Stimulated activated CD4-positive, alpha-beta T cell treated with anti-CD3 and anti-CD28 coated beads, Interleukin-2, amount 100 ng/mL, for 48 hours (primary cell): Measurements from ENCODE around the gene BCAS1.

Experiments
- DNase-seq, 2 donors: peaks; one replicate each; pipeline ENCODE4 v3.0.0-alpha.2; 2020

BCAS1 gene, protein sequence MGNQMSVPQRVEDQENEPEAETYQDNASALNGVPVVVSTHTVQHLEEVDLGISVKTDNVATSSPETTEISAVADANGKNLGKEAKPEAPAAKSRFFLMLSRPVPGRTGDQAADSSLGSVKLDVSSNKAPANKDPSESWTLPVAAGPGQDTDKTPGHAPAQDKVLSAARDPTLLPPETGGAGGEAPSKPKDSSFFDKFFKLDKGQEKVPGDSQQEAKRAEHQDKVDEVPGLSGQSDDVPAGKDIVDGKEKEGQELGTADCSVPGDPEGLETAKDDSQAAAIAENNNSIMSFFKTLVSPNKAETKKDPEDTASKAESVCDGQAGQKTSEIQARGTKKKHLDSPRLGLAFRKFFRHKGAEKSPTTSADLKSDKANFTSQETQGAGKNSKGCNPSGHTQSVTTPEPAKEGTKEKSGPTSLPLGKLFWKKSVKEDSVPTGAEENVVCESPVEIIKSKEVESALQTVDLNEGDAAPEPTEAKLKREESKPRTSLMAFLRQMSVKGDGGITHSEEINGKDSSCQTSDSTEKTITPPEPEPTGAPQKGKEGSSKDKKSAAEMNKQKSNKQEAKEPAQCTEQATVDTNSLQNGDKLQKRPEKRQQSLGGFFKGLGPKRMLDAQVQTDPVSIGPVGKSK

DNA sequence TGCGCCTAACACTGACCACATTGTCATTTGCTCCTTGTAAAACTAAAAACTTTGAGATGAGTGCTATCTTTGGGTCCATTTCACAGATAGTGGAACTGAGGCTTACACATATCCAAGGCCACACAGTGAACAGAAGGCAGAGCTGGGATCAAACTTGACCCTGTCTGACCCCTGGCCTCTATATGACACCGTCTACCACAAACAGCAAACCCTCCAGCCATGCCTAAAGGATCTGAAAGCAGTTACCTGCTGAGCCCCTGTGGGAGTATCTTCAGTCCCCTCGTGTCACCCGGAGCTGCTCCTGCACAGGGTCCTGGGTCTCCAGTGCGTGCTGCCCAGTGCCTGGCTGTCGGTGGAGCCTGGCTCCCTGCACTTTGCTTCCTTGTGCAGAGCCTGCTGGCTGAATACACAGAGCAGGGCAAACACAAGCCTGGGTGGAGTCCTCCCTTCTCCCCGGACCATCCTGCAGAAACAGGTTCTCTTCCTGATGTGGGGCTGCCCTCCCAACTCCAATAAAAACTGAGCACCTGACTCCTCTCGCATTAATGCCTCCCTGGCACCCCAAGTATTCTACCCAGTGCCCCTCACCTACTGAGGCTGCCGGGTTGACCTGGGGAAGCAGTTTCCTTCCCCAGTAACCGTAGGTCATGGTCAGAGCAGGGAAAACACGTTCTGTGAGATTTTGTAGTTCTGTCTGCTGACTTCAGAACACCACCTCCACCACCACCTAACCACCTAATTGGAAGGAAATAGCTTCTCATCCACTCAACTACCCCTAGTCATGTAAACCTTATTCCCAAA lies at the start of gene BCAS1:
Gene BCAS1, minus strand, starts transcription at position 408 of the 801 bp plus-strand sequence. CDS start 11,876 bp downstream, outside the sequence.
- DNase-seq: no peak

DNA sequence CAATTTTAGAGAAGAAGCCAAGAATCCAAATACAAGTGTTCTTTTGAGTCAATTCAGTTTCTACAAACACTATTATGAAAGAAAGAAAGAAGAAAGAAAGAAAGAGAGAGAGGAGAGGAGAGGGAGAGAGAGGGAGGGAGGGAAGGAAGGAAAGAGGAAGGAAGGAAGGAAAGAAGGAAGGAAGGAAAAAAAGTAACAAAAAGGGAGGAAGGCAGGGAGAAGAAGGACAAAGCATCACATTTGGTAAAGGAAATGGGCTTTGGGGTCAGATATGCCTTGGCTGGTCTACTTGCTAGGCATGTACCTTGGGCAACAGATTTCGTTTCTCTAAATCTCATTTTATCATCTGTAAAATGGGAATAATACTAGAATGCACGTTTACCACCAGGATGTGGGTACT lies 49.4 kb upstream of the BCAS1 start:
- DNase-seq: no peak

DNA sequence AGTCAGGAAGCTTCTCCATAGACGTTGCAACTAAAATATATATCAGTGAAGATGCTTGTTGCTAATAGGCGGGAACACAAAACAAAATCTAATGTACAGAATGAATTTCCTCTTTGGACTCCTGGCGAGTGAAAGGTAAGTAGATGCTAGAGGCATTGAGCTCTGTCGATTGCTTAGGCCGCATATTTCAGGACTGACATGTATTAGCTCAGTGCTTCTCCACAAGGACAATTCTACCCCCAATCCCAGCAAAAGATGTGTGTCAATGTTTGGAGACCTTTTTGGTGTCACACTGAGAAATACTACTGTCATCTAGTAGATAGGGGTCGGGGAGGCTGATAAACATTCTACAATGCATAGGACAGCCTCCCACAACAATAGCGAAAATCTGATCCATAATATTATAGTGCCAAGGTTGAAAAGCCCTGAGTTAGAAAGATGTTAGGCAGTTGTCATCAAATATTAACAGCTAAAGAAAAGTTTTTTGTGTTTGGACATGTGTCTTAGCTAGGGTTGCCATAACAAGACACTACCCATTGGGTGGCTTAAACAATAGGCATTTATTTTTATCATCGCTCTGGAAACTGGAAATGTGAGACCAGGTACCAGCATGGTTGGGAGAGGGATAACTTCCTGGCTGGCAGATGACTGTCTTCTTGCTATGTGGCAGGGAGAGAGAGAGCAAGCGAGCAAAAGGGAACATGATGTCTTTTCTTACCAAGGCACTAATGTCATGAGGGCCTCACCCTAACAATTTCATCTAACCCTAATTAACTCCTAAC lies 48.0 kb upstream of the BCAS1 start:
- DNase-seq: no peak

DNA sequence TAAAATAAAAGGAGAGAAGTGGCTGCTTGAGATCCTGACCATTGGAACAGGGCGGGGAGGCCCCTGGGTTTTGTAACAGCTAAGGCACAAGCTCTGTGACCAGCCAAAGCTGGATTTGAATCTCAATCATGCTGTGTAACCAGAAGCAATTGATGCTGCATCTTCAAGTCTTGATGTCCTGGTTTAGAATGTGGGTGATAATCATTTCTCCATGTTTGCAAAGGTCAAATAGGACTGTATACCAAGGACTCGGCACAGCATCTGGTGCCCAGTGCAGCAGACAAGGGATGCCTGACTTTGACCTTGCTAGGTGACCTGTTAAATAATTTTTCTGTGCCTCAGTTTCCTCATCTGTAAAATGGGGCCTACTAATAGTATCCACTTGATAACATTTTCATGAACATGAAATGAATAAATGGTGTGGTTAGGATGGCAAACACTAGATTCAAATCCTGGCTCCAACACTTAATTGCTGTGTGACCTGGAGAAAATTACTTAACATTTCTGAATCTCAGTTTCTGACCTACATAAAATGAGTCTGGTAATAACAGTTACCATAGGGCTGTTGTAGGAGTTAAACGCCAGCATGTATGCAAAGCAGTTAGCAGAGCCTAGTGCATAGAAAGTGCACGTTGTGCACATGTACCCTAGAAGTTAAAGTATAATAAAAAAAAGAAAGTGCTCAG lies 46.3 kb upstream of the BCAS1 start:
- no peak for DNase-seq

DNA sequence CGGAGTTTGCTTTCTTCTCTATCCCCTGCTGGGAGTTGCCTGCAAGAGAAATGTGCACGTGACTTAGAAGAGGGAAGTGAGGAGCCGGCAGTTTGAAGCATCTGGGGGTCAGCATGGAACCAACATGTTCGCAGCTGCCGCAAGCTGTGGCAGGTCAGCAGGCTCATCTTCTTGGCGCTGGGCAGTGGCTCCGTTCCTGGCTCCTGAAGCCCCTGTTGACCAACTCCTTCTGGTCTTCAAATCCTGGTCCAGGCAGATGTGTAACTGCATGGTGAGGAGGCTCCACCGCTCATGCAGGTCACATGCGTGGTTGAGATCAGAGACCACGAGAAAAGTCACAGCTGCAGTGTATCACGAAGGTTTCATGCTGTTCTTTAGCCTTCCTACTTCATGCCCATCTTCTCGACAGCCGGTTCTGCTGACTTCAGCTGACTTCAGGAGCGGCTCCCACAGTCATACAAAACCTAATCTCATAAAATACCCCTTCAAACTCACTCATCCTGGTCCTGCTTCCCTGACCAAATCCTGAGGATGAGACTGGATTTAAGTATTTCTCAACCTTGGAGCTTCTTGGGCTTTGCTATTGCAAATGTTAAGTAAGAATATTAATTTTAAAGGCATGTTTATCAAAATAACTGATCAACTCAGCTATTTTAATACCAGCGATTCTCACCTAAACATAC lies 44.9 kb upstream of the BCAS1 start:
- no peak for DNase-seq

DNA sequence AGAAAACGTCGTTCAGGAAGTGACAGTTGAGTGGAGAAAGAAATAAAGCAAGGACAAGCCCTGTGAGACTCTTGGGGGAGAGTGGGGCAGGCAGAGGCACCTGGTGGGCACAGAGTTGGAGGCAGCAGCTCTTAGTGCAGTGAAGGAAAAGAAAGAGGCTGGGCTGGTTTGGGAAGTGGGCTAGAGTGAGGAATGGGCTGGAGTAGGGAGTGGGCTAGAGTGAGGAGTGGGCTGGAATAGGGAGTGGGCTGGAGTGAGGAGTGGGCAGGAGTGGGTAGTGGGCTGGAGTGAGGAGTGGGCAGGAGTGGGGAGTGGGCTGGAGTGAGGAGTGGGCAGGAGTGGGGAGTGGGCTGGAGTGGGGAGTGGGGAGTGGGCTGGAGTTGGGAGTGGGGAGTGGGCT lies 43.7 kb upstream of the BCAS1 start:
- DNase-seq: no peak

DNA sequence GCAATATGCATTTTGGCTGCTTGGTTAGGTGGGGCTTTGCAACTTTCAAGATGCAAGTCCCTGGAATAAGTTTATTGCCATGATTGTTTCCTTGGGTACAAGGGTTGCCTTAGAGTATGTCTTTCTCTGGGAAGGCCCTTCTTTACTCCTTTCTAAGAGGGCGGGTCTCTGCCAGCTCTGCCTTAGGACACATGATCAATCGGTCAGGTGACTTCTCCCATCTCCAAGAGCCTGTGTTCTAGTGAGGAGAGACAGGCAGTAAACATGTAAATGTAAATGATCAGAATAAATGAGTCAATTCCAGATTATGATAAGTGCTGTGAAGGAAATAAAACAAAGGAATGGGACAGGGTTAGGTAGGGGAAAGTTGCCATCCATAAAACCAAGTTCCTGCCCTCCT lies 43.2 kb upstream of the BCAS1 start:
- DNase-seq: no peak

DNA sequence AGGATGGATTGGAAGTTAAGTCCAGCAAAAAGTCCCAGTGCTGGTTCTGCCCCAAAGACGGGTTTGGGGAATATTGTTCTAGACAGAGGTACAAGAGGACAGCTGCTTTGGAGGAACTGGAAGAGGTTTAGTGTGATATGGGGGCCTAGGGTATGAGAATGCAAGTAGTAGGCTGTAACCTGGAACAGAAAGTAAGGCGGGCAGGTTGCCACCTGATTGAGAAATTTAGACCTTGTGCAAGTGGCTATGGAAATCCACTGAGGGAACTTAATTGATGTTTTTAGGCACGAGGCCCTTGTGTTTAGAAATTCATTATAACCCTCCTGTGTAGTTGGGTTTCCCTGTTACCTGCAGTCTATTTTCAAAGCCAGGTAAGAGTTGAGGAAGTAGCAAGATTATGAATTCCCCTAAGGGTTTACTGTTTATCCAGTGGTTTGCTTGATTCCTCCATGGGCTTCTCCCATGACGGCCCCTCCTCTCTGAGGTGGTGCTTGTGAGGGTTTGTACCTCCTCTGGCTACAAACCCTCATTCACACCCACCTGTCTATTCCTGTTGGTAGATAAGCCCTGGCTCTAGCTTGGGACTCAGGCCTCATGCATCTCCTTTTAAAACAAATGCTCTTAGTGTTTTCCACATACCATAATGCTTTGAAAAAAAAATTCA lies 42.0 kb upstream of the BCAS1 start:
- no peak for DNase-seq

DNA sequence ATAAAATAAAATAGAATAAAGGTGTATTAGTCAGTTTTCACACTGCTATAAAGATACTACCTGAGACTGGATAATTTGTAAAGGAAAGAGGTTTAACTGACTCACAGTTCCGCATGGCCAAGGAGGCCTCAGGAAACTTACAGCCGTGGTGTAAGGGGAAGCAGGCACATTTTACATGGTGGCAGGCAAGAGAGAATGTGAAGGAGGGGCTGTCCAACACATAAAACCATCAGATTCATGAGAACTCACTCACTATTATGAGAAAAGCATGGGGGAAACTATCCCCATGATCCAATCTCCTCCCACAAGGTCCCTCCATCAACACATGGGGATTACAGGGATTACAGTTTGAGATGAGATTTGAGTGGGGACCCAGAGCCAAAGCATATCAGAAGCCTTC lies 41.1 kb upstream of the BCAS1 start:
- no peak for DNase-seq

DNA sequence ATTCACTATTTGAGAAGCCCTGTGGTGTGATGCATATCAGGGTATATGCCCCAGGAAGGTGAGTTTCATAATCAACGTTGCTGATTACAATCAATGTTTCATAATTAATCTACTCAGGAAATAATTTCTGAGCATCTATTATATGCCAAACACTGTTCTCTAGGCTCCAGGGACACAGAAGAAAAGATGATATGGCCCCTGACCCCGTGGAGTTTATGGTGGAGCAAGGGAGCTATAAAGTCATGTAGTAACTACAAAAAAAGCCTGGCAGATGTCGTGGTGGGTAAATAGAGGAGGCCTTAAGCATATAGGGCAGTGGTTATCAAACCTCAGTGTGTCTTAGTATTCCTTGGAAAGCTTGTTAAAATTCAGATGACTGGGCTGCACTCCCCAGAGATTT lies 40.1 kb upstream of the BCAS1 start:
- no peak for DNase-seq

DNA sequence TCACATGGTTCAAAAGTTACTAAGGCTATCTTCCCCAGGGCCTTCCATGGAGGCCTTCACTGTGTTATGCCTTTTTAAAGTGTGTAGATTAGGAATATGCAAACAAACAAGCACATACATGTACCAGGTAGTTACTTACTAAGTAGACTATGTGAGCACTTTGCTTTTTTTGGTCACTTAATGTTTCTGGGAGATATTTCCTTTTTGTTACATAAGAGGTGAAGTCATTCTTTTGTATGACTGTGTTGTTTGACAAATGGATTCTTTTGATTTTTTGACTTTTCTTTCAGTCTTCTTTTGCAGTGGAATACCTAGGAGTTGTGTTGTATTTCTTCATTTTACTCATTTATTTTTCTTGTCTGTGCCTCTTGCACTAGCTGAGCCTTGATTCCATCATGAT lies 39.6 kb upstream of the BCAS1 start:
- no peak for DNase-seq

DNA sequence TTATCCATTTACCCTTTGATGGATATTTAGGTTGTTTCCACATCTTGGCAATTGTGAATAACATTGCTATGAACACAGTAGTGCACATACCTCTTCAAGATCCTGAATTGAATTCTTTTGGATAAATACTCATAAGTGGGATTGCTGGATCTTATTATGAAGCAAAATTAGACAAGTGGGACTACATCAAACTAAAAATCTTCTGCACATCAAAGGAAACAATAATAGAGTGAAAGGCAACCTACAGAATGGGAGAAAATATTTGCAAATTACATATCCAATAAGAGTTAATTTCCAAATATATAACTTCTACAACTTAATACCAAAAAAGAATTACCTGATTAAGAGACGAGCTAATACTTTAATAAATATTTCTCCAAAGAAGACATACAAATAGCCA lies 38.4 kb upstream of the BCAS1 start:
- no peak for DNase-seq

DNA sequence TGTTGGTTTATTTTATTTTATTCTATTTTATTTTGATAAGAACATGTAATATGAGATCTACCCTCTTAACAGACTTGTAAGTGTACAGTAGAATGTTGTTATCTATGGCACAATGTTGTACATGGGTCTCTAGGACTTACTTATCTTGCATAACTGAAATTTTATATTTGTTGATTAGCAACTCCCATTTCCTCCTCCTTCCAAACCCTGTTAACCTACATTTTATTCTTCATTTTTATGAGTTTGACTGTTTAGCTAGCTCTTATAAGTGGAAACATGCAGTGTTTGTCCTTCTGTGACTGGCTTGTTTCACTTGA lies 37.9 kb upstream of the BCAS1 start:
- DNase-seq: no peak

DNA sequence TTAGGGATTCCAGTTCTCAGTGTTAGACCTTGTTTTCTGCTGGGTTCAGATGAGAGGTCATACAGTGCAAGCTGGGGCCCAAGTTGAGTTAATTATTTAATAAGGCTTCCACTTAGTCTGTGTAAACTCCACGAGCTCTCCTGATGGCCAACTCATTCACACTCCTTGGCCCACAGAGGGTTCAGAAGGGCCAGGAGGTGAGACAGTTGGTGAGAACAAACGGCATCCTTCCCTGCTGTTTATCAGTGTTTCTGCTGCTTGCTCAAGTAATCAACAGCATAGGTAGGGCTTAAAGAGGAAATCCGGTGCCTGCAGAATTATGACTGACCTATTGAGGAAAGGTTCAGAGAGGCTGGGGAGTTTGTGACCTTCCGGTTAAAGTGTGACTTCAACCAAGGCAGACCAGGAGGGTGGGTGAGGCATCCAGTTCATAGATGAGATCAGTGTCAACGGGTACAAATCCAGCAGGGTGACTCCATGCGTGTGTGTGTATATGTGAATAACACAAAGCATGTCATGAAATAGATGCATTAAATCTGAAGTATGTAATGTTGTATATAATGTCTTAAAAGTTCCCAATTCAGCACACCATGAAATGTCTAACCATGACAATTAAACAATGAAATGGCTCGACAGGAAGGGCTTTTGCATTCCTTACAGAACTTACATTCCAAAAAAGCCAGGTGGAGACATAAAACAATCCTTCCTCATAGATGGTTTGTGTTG lies 37.4 kb upstream of the BCAS1 start:
- DNase-seq: no peak

DNA sequence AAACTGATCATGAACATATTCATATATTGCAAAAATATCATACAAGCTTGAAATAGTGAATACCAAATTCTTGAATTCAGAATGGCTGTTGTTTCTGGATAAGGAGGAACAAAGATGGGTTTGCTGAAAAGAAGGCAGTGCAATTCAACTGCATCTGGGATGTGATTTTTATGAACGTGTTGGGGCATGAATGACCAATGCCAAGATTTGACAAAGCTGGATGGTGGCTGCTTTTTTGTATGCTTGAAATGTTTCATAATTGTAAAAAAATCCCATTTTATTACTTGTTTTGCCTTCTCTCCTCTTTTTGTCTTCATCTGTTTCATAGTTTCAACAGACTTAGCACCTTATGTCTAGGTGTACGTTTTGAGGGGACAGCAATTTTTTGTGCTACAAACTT lies 36.8 kb upstream of the BCAS1 start:
- no peak for DNase-seq

DNA sequence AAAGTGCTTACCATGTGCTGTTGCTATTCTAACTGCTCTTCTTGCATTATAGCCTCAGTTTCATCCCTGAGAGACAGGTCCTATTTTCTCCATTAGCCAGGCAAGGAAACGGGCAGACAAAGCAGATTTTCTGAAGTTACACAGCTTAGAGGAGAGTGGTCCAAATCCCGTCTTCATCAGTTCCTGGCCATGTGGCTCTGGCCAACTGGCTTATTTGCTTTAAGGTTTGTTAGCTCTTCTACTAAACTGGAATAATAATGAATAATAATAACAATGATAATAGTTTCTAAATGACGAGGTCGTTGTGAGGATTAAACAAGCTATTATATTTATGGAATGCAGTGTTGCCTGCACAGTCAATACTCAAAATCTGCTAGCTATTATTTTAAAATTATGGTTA lies 35.8 kb upstream of the BCAS1 start:
- no peak for DNase-seq

DNA sequence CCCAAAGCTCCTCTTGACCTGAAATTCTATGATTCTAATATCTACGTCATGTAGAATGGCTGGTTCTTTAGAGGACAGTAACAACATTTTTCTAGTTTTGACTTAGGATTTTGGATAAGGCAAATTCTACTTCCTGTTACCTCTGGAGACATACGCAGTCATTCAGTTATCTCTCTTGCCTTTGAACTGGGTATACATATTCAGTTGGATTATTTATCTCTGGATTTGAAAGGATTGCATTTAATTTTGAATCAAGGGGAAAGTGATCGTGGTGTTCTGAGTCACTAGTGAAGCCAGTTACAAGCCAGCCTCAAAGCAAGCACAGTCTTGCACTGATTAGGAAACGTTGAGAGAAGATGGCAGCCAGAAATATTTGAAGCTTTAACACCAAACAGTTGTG lies 35.3 kb upstream of the BCAS1 start:
- no peak for DNase-seq

DNA sequence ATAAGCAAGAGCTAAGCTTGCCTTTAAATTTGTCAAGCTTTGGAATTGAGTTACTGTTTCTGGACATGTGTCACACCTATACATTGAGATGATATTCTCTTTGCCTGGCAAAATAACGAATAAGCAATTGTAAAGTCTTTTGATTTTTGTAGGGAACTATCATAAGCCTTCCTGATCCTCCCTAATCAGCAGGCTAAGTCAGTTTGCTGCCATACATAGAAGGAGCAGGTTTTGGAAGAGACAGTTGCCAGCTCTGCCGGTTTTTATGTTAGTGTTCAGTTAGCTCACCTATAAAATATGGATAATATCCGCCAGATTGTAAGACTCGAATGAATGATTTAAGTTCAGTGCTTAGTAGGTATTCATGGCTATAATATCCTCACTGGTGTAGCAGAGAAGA lies 34.4 kb upstream of the BCAS1 start:
- DNase-seq: no peak

DNA sequence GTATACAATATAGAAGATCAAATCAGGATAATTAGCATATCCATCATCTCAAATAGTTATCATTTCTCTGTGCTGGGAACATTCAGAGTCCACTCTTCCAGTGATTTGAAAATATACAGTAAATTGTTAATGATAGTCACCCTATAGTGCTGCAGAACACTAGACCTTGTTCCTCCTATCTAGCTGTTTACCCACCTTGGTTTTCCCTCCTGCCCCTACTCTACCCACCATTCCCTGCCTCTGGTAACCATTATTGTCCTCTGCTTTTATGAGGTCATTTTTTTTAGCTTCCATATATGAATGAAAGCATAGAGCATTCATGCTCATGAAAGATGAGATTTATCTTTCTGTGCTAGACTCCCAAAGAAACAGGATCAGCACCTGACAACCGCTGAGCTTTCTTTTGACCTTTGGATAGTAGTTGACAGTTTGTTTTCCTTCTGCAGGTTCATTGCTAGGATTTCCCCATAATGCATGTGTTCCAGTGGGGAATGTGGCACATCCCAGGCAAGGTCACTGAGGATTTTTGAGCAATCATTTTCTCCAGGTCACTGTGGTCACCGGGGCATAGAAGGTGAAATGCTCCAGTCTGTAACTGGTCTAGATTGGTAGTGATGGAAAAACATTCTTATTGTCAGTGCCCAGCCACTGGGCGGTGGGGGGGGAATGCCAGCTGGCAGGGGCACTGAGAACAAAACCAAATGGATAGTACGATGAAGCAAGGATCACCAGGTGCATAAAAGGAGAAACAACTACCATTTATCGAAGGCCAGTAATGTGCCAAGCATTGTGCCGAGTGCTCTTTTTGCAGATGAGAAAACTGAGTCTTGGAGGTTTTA lies 33.6 kb upstream of the BCAS1 start:
- no peak for DNase-seq
